PC-3 (cell line): ENCODE data around the gene CDC25A. TPM values are rescaled to one million over a fixed set of nuclear protein-coding genes. Genes with fewer than 3 reads are reported as not detected.

Source experiments
- ATAC-seq: fragments of 200-7000 bp; cut with Tn5 transposase; 2 replicates; pipeline ENCODE4 v1.9.1; 2020; ENCODE audit warnings: mild to moderate bottlenecking, moderate library complexity
- BruUV-seq: library from RNA; stranded (reverse); fragments of 400-500 nt; replicated peaks from 2 replicates; lab custom pipeline; 2021; lab: Mats Ljungman, UMichigan
- CTCF ChIA-PET: fragments of 300-600 bp; sonication (Branson Sonifier 250); formaldehyde crosslinking; loops from one replicate; lab custom pipeline; 2022; ENCODE audit warnings: antibody characterized with exemption; lab: Charles Lee
- POLR2A ChIA-PET: fragments of 300-600 bp; sonication (Branson Sonifier 250); formaldehyde crosslinking; loops from one replicate; lab custom pipeline; 2022; ENCODE audit warnings: antibody characterized with exemption; ENCODE audit not compliant: unreplicated experiment; lab: Charles Lee
- DNase-seq: peaks from one replicate; pipeline ENCODE4 v3.0.0-alpha.2; 2015
- H2AFZ ChIP-seq: fragments of 300-600 bp; sonication (generic); 2 replicates; pipeline ENCODE4 v1.6.0; 2016; ENCODE audit warnings: antibody characterized with exemption, low read length
- H3F3A ChIP-seq: fragments of 300-600 bp; sonication (generic); one replicate; pipeline ENCODE4 v1.6.0; 2017; ENCODE audit warnings: antibody characterized with exemption, low read length, control low read depth, mild to moderate bottlenecking; ENCODE audit not compliant: unreplicated experiment
- H3K27ac ChIP-seq: fragments of 300-600 bp; sonication (generic); 2 replicates; pipeline ENCODE4 v1.5.1; 2016; ENCODE audit warnings: mild to moderate bottlenecking, low read length
- H3K27me3 ChIP-seq: fragments of 300-600 bp; sonication (generic); 2 replicates; pipeline ENCODE4 v1.6.1; 2016; ENCODE audit warnings: low read length, mixed read lengths
- H3K36me3 ChIP-seq: fragments of 300-600 bp; sonication (generic); 2 replicates; pipeline ENCODE4 v1.6.1; 2016; ENCODE audit warnings: low read depth, mixed run types, low read length, mixed read lengths
- H3K4me1 ChIP-seq: fragments of 300-600 bp; sonication (generic); 2 replicates; pipeline ENCODE4 v1.5.1; 2016; ENCODE audit warnings: low read length; ENCODE audit not compliant: insufficient read depth
- H3K4me2 ChIP-seq: fragments of 300-600 bp; sonication (generic); 2 replicates; pipeline ENCODE4 v1.6.0; 2016; ENCODE audit warnings: low read length
- H3K4me3 ChIP-seq: fragments of 300-600 bp; sonication (generic); 2 replicates; pipeline ENCODE4 v1.5.1; 2016; ENCODE audit warnings: mild to moderate bottlenecking, low read length, mixed read lengths
- H3K79me2 ChIP-seq: fragments of 300-600 bp; sonication (generic); 2 replicates; pipeline ENCODE4 v1.6.1; 2017; ENCODE audit warnings: low read length, mixed read lengths
- H3K9ac ChIP-seq: fragments of 300-600 bp; sonication (generic); 2 replicates; pipeline ENCODE4 v1.6.0; 2016; ENCODE audit warnings: mild to moderate bottlenecking, low read length
- H3K9me2 ChIP-seq: fragments of 300-600 bp; sonication (generic); replicated peaks from 2 replicates; pipeline ENCODE4 v1.6.1; 2016; ENCODE audit warnings: mixed run types, low read length, mixed read lengths
- H3K9me3 ChIP-seq: fragments of 300-600 bp; sonication (generic); 2 replicates; pipeline ENCODE4 v1.6.1; 2016; ENCODE audit warnings: low read length, mixed read lengths
- H4K20me1 ChIP-seq: fragments of 300-600 bp; sonication (generic); 2 replicates; pipeline ENCODE4 v1.6.1; 2016; ENCODE audit warnings: low read length, mixed read lengths
- CTCF ChIP-seq: fragments of 300-600 bp; sonication (generic); conservative IDR thresholded peaks from 2 replicates; pipeline ENCODE4 v1.5.1; 2017; ENCODE audit warnings: antibody characterized with exemption, low read depth, mild to moderate bottlenecking, low read length
- EZH2 ChIP-seq: fragments of 300-600 bp; sonication (generic); IDR thresholded peaks from one replicate; pipeline ENCODE4 v1.6.1; 2017; ENCODE audit warnings: antibody characterized with exemption, mild to moderate bottlenecking, low read length; ENCODE audit not compliant: unreplicated experiment
- EZH2phosphoT487 ChIP-seq: fragments of 300-600 bp; sonication (generic); IDR thresholded peaks from 2 replicates; pipeline ENCODE4 v1.6.1; 2018; ENCODE audit warnings: mild to moderate bottlenecking, antibody characterized with exemption, low read length, borderline replicate concordance
- intact Hi-C: fragments of 100-400 bp; cut with micrococcal nuclease; formaldehyde crosslinking; loops from 2 replicates; pipeline ENCODE4 v1.9.0; 2023
- total RNA-seq: library from RNA; depleted of rRNA; stranded (reverse); fragments of >200 nt; gene quantifications from 2 replicates; pipeline ENCODE4 v1.2.3, GENCODE V29; 2014

The CDC25A gene
- total RNA-seq, 1 experiment from 2014 or later = 43.0 TPM

DNA sequence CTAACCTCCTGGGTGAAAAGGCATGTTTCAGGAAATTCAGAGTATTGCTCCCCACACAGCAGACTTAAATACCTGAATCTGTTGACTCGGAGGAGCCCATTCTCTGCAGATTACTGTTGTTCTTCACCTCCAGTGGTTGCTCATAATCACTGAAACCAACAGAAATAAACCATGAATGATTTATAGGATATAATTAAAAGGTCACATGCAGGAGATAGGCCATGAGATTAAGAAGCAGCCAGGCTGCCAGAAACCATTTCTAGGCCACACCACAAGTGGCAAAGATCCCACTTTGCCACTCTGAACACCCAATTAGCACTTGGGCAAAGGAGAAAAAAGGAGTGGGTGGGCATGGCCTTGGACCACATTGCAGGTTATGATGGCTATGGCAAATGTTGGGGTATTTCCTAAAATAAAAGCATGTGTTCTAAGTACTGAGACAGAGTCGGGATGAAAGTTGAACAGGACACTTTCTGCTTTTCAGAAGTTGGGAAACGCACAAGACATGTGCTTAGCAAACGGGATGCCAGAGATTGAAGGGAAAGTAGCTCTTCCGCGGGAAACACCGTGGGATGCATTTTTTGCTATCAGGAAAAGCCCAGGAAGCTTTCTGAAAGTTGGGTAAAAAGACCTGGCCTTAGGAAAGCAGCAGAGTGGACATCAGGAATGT, 1.5 kb downstream of the CDC25A start:
- DNase-seq = peak; percentile 27
- CTCF ChIA-PET = no interaction called here

DNA sequence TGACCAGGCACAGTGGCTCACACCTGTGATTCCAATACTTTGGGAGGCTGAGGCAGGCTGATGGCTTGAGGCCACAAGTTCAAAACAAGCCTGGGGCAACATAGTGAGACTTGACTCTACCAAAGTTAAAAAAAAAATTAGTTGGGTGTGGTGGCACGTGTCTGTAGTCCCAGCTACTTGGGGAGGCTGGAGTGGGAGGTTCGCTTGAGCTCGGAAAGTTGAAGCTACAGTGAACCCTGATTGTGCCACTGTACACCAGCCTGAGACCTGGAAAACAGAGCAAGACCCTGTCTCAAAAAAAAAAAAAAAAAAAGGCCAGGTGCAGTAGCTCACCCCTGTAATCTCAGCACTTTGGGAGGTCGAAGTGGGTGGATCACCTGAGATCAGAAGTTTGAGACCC, 3.1 kb downstream of the CDC25A start:
- intact Hi-C loops = no loop called here
- TF ChIP-seq EZH2phosphoT487 (no peak), EZH2 (no peak), CTCF (no peak)
- Histone ChIP-seq H3K4me1 (peaks cover 17% of the 10 kb centered on the region; the same call in 1 of the 2 replicates), H3K27ac (no peak overlapping the region), H2AFZ (no peak overlapping the region), H3K4me3 (no peak overlapping the region), H3K9ac (no peak overlapping the region), H3K79me2 (peaks cover 75% of the 10 kb centered on the region), H3K27me3 (no peaks in the 10 kb centered on the region), H3K36me3 (peaks cover 55% of the 10 kb centered on the region), H3F3A (no peaks in the 10 kb centered on the region), H3K9me3 (no peaks in the 10 kb centered on the region), H3K9me2 (no peaks in the 10 kb centered on the region), H3K4me2 (peak overlapping the region; percentile 93; the same call in 1 of the 2 replicates), H4K20me1 (0 out of 2 replicates have a peak, but pooled peaks cover 7% of the 10 kb centered on the region)
- DNase-seq (no peak), ATAC-seq (no peak)
- no TSS peak for BruUV-seq
- POLR2A ChIA-PET = no interaction called here
- CTCF ChIA-PET = no interaction called here

More for the DNA sequence above, 1.5 kb downstream of the CDC25A start:
- Histone ChIP-seq H3K4me2 (peak overlapping the region; percentile 93), H3K9me3 (no peaks in the 10 kb centered on the region), H2AFZ (peak overlapping the region; percentile 86), H3K4me1 (peaks cover 17% of the 10 kb centered on the region; the same call in 1 of the 2 replicates), H3K9me2 (no peaks in the 10 kb centered on the region), H3K9ac (peak overlapping the region; percentile 98), H3K27me3 (no peaks in the 10 kb centered on the region), H3K36me3 (peaks cover 40% of the 10 kb centered on the region), H4K20me1 (0 out of 2 replicates have a peak, but pooled peaks cover 7% of the 10 kb centered on the region), H3K79me2 (peaks cover 64% of the 10 kb centered on the region), H3F3A (no peaks in the 10 kb centered on the region), H3K4me3 (peak overlapping the region; percentile 74), H3K27ac (peak overlapping the region; percentile 62; the same call in 1 of the 2 replicates)
- ATAC-seq = no peak
- TF ChIP-seq EZH2 (no peak), EZH2phosphoT487 (no peak)
- TSS peak; percentile 35 for BruUV-seq
- POLR2A ChIA-PET = no interaction called here
- intact Hi-C loops = loop anchor here (2.0 kb wide), 1 partner anchor 30 kb away; no protein-coding TSS in a partner anchor

- ChIA-PET POLR2A (no interaction called here), CTCF (no interaction called here)
- H3F3A ChIP-seq = no peaks in the 10 kb centered on the region
- 0 out of 2 replicates have a peak, but pooled peaks cover 7% of the 10 kb centered on the region for H4K20me1 ChIP-seq
- no peaks in the 10 kb centered on the region for H3K27me3 ChIP-seq
- no TSS peak for BruUV-seq
- TF ChIP-seq EZH2 (no peak), CTCF (no peak), EZH2phosphoT487 (no peak)
- DNase-seq (no peak), ATAC-seq (no peak)
- H3K9ac ChIP-seq = no peak overlapping the region
- intact Hi-C loops = no loop called here
- H3K27ac ChIP-seq = no peak overlapping the region
- no peak overlapping the region for H3K4me2 ChIP-seq
- no peak overlapping the region for H2AFZ ChIP-seq
- H3K9me3 ChIP-seq = no peaks in the 10 kb centered on the region
- H3K36me3 ChIP-seq = peaks cover 62% of the 10 kb centered on the region
- H3K4me1 ChIP-seq = peaks cover 17% of the 10 kb centered on the region; the same call in 1 of the 2 replicates
- H3K4me3 ChIP-seq = no peak overlapping the region
- H3K9me2 ChIP-seq = no peaks in the 10 kb centered on the region
- H3K79me2 ChIP-seq = peaks cover 80% of the 10 kb centered on the region
Observed at GRCh38 chr3:48184299-48184698, 3.9 kb downstream of the CDC25A start.
